ENCODE results near the gene TSPAN18. TPM values are rescaled to one million over a fixed set of nuclear protein-coding genes. Genes with fewer than 3 reads are reported as not detected.

TSPAN18 gene
- total and polyA plus RNA-seq, 2 experiments from 2014 or later, result 9.5 to 21.5 TPM

- Histone ChIP-seq H3K4me3 (no peak overlapping the region), H3K4me2 (no peak overlapping the region), H3K4me1 (ENCODE audit: insufficient read depth) (peaks cover 8% of the 10 kb centered on the region), H2AFZ (no peak overlapping the region), H3K9me3 (ENCODE audit: low read depth) (no peaks in the 10 kb centered on the region), H4K20me1 (ENCODE audit: insufficient read depth, poor library complexity, severe bottlenecking) (no peaks in the 10 kb centered on the region), H3K27ac (no peak overlapping the region), H3K79me2 (no peaks in the 10 kb centered on the region), H3K9me2 (replicated peaks; ENCODE audit: insufficient read depth) (no peaks in the 10 kb centered on the region), H3K36me3 (replicated peaks; ENCODE audit: insufficient read depth, low read depth) (no peaks in the 10 kb centered on the region), H3K27me3 (no peaks in the 10 kb centered on the region)
- TF ChIP-seq EZH2phosphoT487 (IDR thresholded peaks at IDR 0.05; ENCODE audit: low read depth, severe bottlenecking, unreplicated experiment) (no peak), EZH2 (IDR thresholded peaks at IDR 0.05; ENCODE audit: borderline replicate concordance) (no peak)
- TF ChIP-seq, protein P1, sequence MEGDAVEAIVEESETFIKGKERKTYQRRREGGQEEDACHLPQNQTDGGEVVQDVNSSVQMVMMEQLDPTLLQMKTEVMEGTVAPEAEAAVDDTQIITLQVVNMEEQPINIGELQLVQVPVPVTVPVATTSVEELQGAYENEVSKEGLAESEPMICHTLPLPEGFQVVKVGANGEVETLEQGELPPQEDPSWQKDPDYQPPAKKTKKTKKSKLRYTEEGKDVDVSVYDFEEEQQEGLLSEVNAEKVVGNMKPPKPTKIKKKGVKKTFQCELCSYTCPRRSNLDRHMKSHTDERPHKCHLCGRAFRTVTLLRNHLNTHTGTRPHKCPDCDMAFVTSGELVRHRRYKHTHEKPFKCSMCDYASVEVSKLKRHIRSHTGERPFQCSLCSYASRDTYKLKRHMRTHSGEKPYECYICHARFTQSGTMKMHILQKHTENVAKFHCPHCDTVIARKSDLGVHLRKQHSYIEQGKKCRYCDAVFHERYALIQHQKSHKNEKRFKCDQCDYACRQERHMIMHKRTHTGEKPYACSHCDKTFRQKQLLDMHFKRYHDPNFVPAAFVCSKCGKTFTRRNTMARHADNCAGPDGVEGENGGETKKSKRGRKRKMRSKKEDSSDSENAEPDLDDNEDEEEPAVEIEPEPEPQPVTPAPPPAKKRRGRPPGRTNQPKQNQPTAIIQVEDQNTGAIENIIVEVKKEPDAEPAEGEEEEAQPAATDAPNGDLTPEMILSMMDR (IDR thresholded peaks at IDR 0.05; ENCODE audit: poor library complexity), result no peak
- WGBS (ENCODE audit: low lambda C conversion rate, missing lambda C conversion rate), result 70% methylated on average over 14 of the region's 14 CpGs
- DNase-seq (ENCODE audit: low spot score), result no peak
Measured at GRCh38 chr11:44825058-44825785, 98.5 kb downstream of the TSPAN18 start.

DNA sequence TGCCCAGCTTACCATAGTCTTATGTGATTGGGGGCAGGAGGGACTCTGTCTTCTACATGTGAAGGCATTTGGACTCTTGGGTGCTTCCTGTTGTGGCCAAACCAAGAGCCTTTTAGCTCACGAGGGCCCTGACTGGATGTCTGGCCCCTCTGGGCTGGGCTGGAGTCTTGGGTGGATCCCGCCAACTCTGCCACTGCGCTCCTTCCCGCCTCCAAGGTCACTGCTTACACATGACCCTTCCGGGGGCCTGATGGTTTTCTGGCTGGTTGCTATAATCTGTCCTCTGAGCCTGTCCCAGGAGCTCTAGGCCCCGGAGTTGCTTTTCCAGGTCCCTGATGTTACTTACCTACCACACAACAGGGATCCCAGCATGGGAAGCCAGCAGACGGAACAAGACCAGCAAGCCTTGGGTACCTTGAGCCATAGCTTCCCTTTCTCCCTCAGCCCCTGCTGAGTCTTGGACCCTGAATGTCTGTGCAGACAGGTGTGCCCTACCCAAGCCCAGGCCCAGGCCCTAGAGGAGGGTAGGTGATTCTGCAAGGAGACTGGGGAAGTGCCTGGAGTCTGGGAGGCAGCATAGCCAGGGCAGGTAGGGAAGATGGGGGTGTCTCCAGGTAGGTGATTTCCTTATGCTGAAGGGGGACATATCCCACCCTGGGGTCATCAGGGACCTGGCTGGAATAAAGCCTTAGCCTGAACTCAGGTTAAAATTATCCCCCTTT is 100.3 kb downstream of the TSPAN18 start:
- H3K4me3 ChIP-seq, result no peak overlapping the region
- H3K79me2 ChIP-seq, result no peaks in the 10 kb centered on the region
- H3K27ac ChIP-seq, result no peak overlapping the region
- 92% methylated on average over 7 of the region's 7 CpGs for WGBS (ENCODE audit: low lambda C conversion rate, missing lambda C conversion rate)
- no peaks in the 10 kb centered on the region for H3K36me3 ChIP-seq (replicated peaks; ENCODE audit: insufficient read depth, low read depth)
- H4K20me1 ChIP-seq (ENCODE audit: insufficient read depth, poor library complexity, severe bottlenecking), result no peaks in the 10 kb centered on the region
- DNase-seq (ENCODE audit: low spot score), result no peak
- no peak overlapping the region for H3K4me2 ChIP-seq
- H3K27me3 ChIP-seq, result no peaks in the 10 kb centered on the region
- H3K9me2 ChIP-seq (replicated peaks; ENCODE audit: insufficient read depth), result no peaks in the 10 kb centered on the region
- no peak overlapping the region for H2AFZ ChIP-seq
- peaks cover 8% of the 10 kb centered on the region for H3K4me1 ChIP-seq (ENCODE audit: insufficient read depth)
- TF ChIP-seq EZH2phosphoT487 (IDR thresholded peaks at IDR 0.05; ENCODE audit: low read depth, severe bottlenecking, unreplicated experiment) (no peak), EZH2 (IDR thresholded peaks at IDR 0.05; ENCODE audit: borderline replicate concordance) (no peak)
- TF ChIP-seq, protein P1 (IDR thresholded peaks at IDR 0.05; ENCODE audit: poor library complexity), result no peak
- H3K9me3 ChIP-seq (ENCODE audit: low read depth), result no peaks in the 10 kb centered on the region

- H3K9me3 ChIP-seq (ENCODE audit: low read depth), result no peaks in the 10 kb centered on the region
- H3K27ac ChIP-seq, result no peak overlapping the region
- no peaks in the 10 kb centered on the region for H4K20me1 ChIP-seq (ENCODE audit: insufficient read depth, poor library complexity, severe bottlenecking)
- H3K4me3 ChIP-seq, result no peak overlapping the region
- H3K4me1 ChIP-seq (ENCODE audit: insufficient read depth), result peaks cover 11% of the 10 kb centered on the region
- H3K9me2 ChIP-seq (replicated peaks; ENCODE audit: insufficient read depth), result no peaks in the 10 kb centered on the region
- H3K79me2 ChIP-seq, result no peaks in the 10 kb centered on the region
- no peak for DNase-seq (ENCODE audit: low spot score)
- TF ChIP-seq EZH2 (IDR thresholded peaks at IDR 0.05; ENCODE audit: borderline replicate concordance) (no peak), EZH2phosphoT487 (IDR thresholded peaks at IDR 0.05; ENCODE audit: low read depth, severe bottlenecking, unreplicated experiment) (no peak)
- TF ChIP-seq, protein P1 (IDR thresholded peaks at IDR 0.05; ENCODE audit: poor library complexity), result no peak
- H2AFZ ChIP-seq, result no peak overlapping the region
- no peak overlapping the region for H3K4me2 ChIP-seq
- no peaks in the 10 kb centered on the region for H3K27me3 ChIP-seq
- 95% methylated on average over 5 of the region's 5 CpGs for WGBS (ENCODE audit: low lambda C conversion rate, missing lambda C conversion rate)
- no peaks in the 10 kb centered on the region for H3K36me3 ChIP-seq (replicated peaks; ENCODE audit: insufficient read depth, low read depth)
Measured at GRCh38 chr11:44828296-44828695, 101.5 kb downstream of the TSPAN18 start.
